ENCODE measurements around the gene ZNF823.

The ZNF823 gene

DNA sequence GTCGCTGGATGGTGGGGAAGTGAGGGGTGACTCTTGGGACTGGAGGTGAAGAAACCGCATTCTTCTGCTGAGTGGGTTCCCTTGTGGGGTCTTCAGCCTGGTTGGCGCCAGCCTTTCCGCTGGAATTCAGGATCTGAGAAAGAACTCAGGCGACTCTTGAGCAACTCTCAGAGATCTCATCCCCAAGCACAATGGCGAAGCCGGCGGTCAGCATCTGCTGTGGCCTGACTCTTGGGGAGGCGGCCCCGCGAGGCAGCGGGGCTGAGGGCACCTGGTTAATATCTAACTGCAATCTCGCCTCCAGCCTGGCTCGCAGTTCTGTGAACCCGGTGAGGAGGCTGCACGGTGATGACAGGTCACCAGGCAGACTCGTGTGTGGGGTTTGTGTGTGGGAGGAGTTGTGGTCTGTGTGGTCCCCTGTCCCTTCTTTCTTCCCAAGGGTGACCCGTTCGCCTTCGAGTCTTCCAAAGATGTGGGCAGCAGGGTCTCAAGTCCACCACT is 28.9 kb upstream of the ZNF823 start:
- H3K27ac ChIP-seq: peak overlapping the region; percentile 83
- peaks cover 9% of the 10 kb centered on the region for H3K36me3 ChIP-seq
- no peaks in the 10 kb centered on the region for H3K27me3 ChIP-seq
- peaks cover 22% of the 10 kb centered on the region for H3K4me1 ChIP-seq
- no peak for TF ChIP-seq Cebpa-rat (IDR thresholded peaks at IDR 0.05)
- H3K4me3 ChIP-seq: peak overlapping the region; percentile 93
- H3K9ac ChIP-seq: peak overlapping the region; percentile 90
- H4K20me1 ChIP-seq: no peaks in the 10 kb centered on the region
- H3K4me2 ChIP-seq: peak overlapping the region; percentile 95
- peaks cover 44% of the 10 kb centered on the region for H3K9me3 ChIP-seq

DNA sequence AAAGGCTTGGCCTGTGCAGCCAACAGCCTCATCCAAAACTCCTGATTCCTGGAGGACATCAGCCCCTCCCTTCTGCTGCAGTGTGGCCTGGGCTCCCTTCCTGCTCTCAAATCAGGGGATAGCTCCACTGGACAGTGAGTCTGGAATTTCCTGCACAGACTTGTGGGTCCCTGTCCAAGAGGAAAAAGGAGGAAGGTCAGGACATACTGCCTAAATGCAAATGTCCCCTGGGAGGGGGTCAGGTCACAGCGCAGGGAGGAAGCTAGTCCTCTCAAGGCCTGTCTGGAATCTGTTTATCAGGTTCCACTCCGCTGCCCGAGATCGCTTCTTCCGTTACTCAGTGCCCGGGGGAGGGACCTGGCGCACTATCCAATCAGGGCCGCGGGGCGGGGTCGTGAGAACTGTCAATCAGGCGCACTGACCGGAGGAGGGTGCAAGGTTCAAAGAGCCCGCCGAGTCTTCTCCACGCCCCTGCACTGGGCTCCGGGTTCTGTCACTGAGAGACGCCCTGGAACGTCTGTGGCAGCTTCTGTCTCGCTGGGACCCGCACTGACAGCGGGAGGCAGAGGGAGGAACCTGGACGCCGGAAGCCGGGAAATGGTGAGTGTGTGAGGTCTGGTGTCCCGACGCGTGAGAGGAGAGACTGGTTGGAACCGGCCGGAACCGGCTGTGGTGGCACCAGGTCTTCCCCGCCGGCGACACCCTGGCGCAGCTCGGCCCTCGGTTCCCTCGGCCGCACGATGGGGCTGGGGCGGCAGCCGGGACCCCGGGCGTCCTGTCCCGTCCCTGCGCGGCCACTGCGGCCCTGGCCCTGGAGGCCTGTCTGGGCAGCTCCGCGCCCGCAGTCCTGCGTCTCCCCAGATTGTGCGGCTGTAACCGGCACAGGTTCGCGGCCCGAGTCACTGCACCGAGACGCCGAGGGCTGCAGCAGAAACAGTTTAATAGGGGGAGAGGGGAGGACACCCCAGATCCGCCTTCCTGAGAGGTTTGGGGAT is 28.1 kb upstream of the ZNF823 start, which contains the start of gene ZNF441:
ZNF441 (plus strand) TSS at position 404 of the 995 bp plus-strand sequence; CDS start at position 598, 194 bp downstream.
- peak within 1 kb of the TSS; percentile 83 for H3K27ac ChIP-seq
- peaks cover 22% of the 10 kb centered on the region for H3K4me1 ChIP-seq
- H3K4me2 ChIP-seq: peak within 1 kb of the TSS; percentile 95
- peak within 1 kb of the TSS; percentile 90 for H3K9ac ChIP-seq
- H4K20me1 ChIP-seq: no peaks in the 10 kb centered on the region
- peak within 1 kb of the TSS; percentile 93 for H3K4me3 ChIP-seq
- peaks cover 9% of the 10 kb centered on the region for H3K36me3 ChIP-seq
- H3K27me3 ChIP-seq: no peaks in the 10 kb centered on the region
- no peak for TF ChIP-seq Cebpa-rat (IDR thresholded peaks at IDR 0.05)
- peaks cover 36% of the 10 kb centered on the region for H3K9me3 ChIP-seq

DNA sequence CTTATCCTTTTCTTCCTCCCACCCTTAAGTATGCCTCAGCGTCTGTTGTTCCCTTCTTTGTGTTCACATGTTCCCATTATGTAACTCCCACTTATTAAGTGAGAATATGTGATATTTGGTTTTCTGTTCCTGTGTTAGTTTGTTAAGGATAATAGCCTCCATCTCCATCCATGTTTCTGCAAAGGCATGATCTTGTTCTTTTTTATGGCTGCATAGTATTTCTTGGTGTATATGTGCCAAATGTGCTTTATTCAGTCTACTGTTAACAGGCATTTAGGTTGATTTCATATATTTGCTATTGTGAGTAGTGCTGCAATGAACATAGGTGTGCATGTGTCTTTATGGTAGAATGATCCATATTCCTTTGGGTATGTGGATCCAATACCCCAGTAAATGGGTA is 24.9 kb upstream of the ZNF823 start:
- Histone ChIP-seq H3K4me1 (peaks cover 19% of the 10 kb centered on the region), H3K27ac (no peak overlapping the region), H3K27me3 (no peaks in the 10 kb centered on the region), H3K9ac (no peak overlapping the region), H3K9me3 (peaks cover 11% of the 10 kb centered on the region), H3K4me3 (no peak overlapping the region), H4K20me1 (no peaks in the 10 kb centered on the region), H3K36me3 (no peaks in the 10 kb centered on the region), H3K4me2 (no peak overlapping the region)
- TF ChIP-seq Cebpa-rat (IDR thresholded peaks at IDR 0.05): no peak

DNA sequence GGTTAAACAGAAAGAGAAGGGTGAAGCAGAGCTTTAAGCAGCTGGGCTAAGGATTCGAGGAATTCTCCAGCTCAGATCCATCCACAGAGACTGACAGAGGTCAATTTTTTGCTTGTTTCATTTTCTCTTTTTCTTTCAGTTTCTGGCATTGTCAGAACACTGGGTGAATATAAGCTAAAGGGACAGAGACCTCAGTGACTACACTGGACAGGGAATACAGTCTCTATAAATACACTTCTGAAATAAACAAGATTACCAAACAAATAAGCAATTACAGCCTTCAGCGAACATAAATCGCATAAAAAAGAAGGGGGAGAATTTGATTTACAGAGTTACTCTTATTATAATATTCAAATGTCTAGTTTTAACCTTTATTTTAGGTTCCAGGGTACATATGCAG is 24.4 kb upstream of the ZNF823 start:
- Histone ChIP-seq H3K4me1 (peaks cover 14% of the 10 kb centered on the region), H3K36me3 (no peaks in the 10 kb centered on the region), H3K9me3 (peaks cover 12% of the 10 kb centered on the region), H3K4me2 (no peak overlapping the region), H3K4me3 (no peak overlapping the region), H3K9ac (no peak overlapping the region), H4K20me1 (no peaks in the 10 kb centered on the region), H3K27me3 (no peaks in the 10 kb centered on the region), H3K27ac (no peak overlapping the region)
- TF ChIP-seq Cebpa-rat (IDR thresholded peaks at IDR 0.05): no peak

DNA sequence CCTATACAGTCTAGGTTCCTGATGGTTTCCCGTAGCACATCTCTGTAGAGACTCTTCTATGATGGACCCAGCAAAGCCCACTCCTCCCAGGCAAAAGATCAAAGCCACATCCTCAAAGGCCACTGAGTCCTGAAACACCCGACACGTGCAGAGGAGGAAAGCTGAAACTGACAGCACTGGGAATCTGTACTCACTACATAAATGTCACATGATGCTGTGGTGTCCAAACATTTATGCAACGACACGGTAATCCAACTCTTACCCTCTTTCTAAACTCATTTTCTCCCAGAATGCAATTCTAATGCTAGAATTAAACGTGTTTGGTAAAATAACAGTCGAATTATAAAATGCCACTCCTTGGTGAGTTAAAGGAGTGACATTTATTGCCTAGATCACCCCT is 21.1 kb upstream of the ZNF823 start:
- no peak for TF ChIP-seq Cebpa-rat (IDR thresholded peaks at IDR 0.05)
- Histone ChIP-seq H3K4me2 (no peak overlapping the region), H3K4me3 (no peak overlapping the region), H3K9ac (no peak overlapping the region), H3K27me3 (no peaks in the 10 kb centered on the region), H3K27ac (no peak overlapping the region), H3K36me3 (no peaks in the 10 kb centered on the region), H3K9me3 (peaks cover 44% of the 10 kb centered on the region), H4K20me1 (no peaks in the 10 kb centered on the region), H3K4me1 (no peaks in the 10 kb centered on the region)

DNA sequence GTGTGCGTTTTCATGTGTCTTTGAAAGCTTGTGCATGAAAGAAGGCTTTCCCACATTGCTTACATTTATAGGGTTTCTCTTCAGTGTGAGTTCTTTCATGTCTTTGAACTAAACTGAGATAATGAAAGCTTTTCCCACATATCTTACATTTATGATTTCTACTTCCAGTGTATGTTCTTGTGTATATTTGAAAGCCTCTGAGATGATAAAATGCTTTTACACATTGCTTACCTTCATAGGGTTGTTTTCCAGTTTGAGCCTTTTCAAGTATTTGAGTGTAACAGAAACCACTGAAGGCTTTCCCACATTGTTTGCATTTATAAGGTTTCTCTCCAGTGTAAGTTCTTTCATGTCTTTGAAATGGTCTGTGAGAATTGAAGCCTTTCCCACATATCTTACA is 18.2 kb upstream of the ZNF823 start:
- Histone ChIP-seq H3K4me3 (no peak overlapping the region), H3K9ac (no peak overlapping the region), H3K9me3 (peaks cover 64% of the 10 kb centered on the region), H3K4me1 (no peaks in the 10 kb centered on the region), H3K36me3 (no peaks in the 10 kb centered on the region), H3K4me2 (no peak overlapping the region), H3K27ac (no peak overlapping the region), H4K20me1 (no peaks in the 10 kb centered on the region), H3K27me3 (no peaks in the 10 kb centered on the region)
- TF ChIP-seq Cebpa-rat (IDR thresholded peaks at IDR 0.05): no peak

DNA sequence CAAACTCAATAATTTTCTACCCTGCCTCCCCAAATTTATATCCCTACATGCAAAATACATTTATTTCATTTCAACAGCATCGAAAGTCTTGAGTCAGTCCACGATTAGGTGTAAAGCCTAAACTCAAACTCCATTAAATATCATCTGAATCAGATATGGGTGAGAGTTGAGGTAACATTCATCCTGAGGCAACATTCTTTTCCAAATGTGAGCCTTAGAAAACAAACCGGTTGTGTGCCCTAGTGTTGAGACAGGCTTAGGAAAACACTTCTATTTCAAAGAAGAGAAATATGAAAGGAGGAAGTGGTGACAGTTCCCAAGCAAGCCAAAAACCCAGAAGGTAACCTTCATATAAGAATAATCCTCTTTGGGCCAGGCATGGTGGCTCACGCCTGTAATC is 15.9 kb upstream of the ZNF823 start:
- H3K27me3 ChIP-seq: no peaks in the 10 kb centered on the region
- TF ChIP-seq Cebpa-rat (IDR thresholded peaks at IDR 0.05): no peak
- H3K36me3 ChIP-seq: no peaks in the 10 kb centered on the region
- H3K9me3 ChIP-seq: peaks cover 65% of the 10 kb centered on the region
- no peak overlapping the region for H3K4me3 ChIP-seq
- no peaks in the 10 kb centered on the region for H3K4me1 ChIP-seq
- no peaks in the 10 kb centered on the region for H4K20me1 ChIP-seq
- no peak overlapping the region for H3K9ac ChIP-seq
- H3K27ac ChIP-seq: no peak overlapping the region
- no peak overlapping the region for H3K4me2 ChIP-seq

DNA sequence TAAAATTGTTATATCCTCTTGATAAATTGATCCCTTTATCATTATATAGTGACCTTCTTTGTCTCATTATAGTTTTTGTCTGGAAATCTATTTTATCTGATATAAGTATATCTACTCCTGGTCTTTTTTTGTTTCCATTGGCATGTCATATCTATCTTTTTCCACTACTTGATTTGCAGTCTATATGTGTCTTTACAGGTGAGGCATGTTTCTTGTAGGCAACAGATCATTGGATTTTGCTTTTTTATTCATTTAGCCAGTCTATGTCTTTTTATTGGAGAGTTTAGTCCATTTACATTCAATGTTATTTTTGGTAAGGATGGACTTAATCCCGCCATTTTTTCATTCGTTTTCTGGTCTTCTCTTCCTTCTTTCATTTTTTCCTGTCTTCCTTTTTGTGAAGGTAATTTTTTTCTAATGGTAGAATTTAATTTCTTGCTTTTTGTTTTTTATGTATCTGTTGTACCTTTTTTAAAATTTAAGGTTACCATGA is 13.5 kb upstream of the ZNF823 start:
- H3K4me1 ChIP-seq: no peaks in the 10 kb centered on the region
- no peak overlapping the region for H3K9ac ChIP-seq
- no peak overlapping the region for H3K4me3 ChIP-seq
- H3K36me3 ChIP-seq: no peaks in the 10 kb centered on the region
- no peak for TF ChIP-seq Cebpa-rat (IDR thresholded peaks at IDR 0.05)
- no peak overlapping the region for H3K4me2 ChIP-seq
- H3K27me3 ChIP-seq: no peaks in the 10 kb centered on the region
- H3K27ac ChIP-seq: no peak overlapping the region
- H3K9me3 ChIP-seq: peaks cover 74% of the 10 kb centered on the region
- H4K20me1 ChIP-seq: no peaks in the 10 kb centered on the region

DNA sequence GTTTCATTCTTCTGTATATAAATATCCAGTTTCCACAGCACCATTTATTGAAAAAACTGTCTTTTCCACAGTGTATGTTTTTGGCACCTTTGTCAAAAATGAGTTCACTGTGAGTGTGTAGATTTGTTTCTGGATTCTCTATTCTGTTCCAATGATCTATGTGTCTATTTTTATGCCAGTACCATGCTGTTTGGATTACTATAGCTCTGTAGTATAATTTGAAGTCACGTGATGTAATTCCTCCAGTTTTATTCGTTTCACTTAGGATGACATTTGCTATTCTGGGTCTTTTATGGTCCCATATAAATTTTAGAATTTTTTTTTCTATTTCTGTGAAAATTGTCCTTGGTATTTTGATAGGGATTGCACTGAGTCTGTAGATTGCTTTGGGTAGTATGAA is 11.0 kb upstream of the ZNF823 start:
- no peaks in the 10 kb centered on the region for H4K20me1 ChIP-seq
- H3K27me3 ChIP-seq: no peaks in the 10 kb centered on the region
- H3K4me1 ChIP-seq: no peaks in the 10 kb centered on the region
- no peak overlapping the region for H3K9ac ChIP-seq
- H3K36me3 ChIP-seq: no peaks in the 10 kb centered on the region
- no peak overlapping the region for H3K4me3 ChIP-seq
- TF ChIP-seq Cebpa-rat (IDR thresholded peaks at IDR 0.05): no peak
- H3K9me3 ChIP-seq: peaks cover 58% of the 10 kb centered on the region
- H3K4me2 ChIP-seq: no peak overlapping the region
- H3K27ac ChIP-seq: no peak overlapping the region

DNA sequence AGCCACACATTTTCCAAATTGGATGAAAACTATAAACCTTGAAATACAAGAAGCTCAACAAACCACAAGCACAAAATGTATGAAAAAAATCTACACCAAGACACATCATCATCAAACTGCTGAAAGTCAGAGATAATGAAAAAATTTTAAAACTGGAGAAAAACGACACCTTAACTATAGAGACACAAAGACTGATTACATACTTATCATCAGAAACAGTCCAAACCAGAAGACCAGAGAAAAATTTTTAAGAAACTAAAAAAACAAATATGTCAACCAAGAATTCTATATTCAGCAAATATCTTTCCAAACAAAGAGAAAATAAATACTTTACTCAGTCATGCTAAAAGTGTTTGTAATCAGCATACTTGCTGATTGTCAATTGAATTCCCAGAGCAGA is 8.5 kb upstream of the ZNF823 start:
- Histone ChIP-seq H3K9me3 (peaks cover 38% of the 10 kb centered on the region), H4K20me1 (no peaks in the 10 kb centered on the region), H3K4me3 (no peak overlapping the region), H3K36me3 (no peaks in the 10 kb centered on the region), H3K9ac (no peak overlapping the region), H3K27ac (no peak overlapping the region), H3K4me1 (no peaks in the 10 kb centered on the region), H3K27me3 (no peaks in the 10 kb centered on the region), H3K4me2 (no peak overlapping the region)
- TF ChIP-seq Cebpa-rat (IDR thresholded peaks at IDR 0.05): no peak

Data from BLaER1 (cell line).